NCI-H2081 (cell line): ENCODE results near the gene TBC1D12.
A peak's percentile ranks its signal among the peaks of the same experiment; 100 is the strongest.
"Not testable (repeated sequence)": the region's sequence is repeated elsewhere in the genome, so short reads cannot be mapped to it uniquely, and the experiment has no call there.

Source experiments
- DNase-seq, 2 experiments: peaks; one replicate each; lab custom pipeline; 2025; lab: John Stamatoyannopoulos, UW

TBC1D12 gene

GRCh38 chr10:94546049-94546900 lies 143.9 kb downstream of the TBC1D12 start:
- peak in 1 of 2 experiments; percentile 28 for DNase-seq

- peak in 1 of 2 experiments; percentile 39 for DNase-seq
Observed at GRCh38 chr10:94546901-94547185, 144.5 kb downstream of the TBC1D12 start.

DNA sequence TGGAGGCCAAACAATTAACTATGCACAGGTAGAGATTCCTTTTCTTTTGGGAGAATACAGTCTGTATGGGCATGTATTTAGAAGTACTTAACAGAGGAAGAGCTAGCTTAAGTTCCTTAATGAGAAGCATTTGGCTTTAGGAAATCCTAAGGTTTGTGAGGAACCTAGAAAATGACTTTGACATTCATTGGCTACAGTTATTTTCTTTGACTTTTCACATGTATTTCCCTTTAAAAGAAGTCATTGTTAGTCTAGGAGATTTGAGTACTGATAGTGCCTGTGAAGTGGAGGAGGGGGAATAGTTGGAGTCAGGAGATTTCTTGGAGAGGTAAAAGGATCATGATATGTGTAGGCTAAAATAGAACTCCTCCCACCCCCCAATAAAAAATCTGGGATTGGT lies 146.9 kb downstream of the TBC1D12 start:
- DNase-seq: no peak

DNA sequence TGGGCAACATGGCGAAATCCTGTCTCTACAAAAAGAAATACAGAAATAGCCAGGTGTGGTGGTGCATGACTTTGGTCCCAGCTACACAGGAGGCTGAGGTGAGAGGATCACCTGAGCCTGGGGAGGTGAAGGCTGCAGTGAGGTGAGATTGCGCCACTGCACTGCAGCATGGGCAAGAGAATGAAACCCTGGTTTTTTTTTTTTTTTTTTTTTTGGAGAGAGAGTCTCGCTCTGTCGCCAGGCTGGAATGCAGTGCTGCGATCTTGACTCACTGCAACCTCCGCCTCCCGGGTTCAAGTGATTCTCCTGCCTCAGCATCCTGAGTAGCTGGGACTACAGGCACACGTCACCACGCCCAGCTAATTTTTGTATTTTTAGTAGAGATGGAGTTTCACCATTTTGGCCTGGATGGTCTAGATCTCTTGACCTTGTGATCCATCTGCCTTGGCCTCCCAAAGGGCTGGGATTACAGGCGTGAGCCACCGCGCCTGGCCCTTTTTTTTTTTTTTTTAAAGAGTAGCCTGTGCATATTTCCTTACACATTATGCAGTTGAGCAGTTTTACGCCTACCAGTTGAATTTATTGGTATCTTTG lies 165.5 kb downstream of the TBC1D12 start:
- DNase-seq: not testable (repeated sequence)

DNA sequence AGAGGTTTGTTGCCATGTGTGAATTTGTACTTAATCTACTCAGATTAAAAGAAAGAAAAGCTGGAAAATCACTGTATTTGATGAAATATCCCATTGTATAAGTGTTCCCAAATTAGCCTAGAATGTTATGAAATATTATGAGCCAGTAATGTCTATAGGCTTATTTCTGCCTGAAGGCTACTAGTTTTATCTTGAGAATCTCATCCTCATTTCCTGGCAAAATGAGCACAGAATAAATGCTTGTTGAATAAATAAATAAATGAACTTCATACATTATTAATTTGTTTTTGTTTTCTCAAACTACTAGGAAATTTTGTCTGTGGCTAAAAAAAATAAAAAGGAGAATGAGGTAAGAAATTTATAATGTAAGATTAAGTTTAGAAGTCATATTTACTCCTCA lies 168.7 kb downstream of the TBC1D12 start:
- DNase-seq: no peak

GRCh38 chr10:94571528-94571927 lies 169.2 kb downstream of the TBC1D12 start:
- no peak for DNase-seq

GRCh38 chr10:94578790-94579189 lies 176.4 kb downstream of the TBC1D12 start:
- DNase-seq: no peak

GRCh38 chr10:94583124-94583523 lies 180.8 kb downstream of the TBC1D12 start:
- DNase-seq: no peak
